Right lobe of liver (tissue), 6 donors: ENCODE measurements around the gene CAMTA1. TPM values are rescaled to one million over a fixed set of nuclear protein-coding genes. Genes with fewer than 3 reads are reported as not detected.

Experiments used
- ATAC-seq, 4 donors: fragments of 200-7000 bp; cut with Tn5 transposase; one replicate each; pipeline ENCODE4 v1.9.1; 2020; ENCODE audit warnings: mild to moderate bottlenecking in 4 of 4, moderate library complexity in 4 of 4
- DNase-seq, 3 donors: peaks; one replicate each; pipeline ENCODE4 v3.0.0-alpha.2; 2020
- H3K27ac ChIP-seq, 3 donors: fragments of 200-600 bp; one replicate each; pipeline ENCODE4 v1.8.0; 2022
- H3K27me3 ChIP-seq, 2 donors: fragments of 200-600 bp; one replicate each; pipeline ENCODE4 v1.8.0; 2022
- H3K36me3 ChIP-seq, 4 donors: fragments of 200-600 bp; sonication (generic) in 1 of 4; one replicate each; pipeline versions ENCODE4 v1.5.1 to v1.8.0; 2017 to 2022; ENCODE audit warnings: control low read depth in 1 of 4
- H3K4me1 ChIP-seq, 4 donors: fragments of 200-600 bp; sonication (generic) in 1 of 4; one replicate each; pipeline versions ENCODE4 v1.5.1 to v1.8.0; 2017 to 2022; ENCODE audit warnings: control low read depth in 1 of 4
- H3K4me3 ChIP-seq, 3 donors: fragments of 200-600 bp; one replicate each; pipeline ENCODE4 v1.8.0; 2022
- H3K9me3 ChIP-seq, 4 donors: fragments of 200-600 bp; sonication (generic) in 1 of 4; one replicate each; pipeline versions ENCODE4 v1.5.1 to v1.8.0; 2017 to 2022; ENCODE audit warnings: control low read depth in 1 of 4
- CTCF ChIP-seq, 4 donors: fragments of 200-600 bp in 3 of 4; fragments of 450-650 bp in 1 of 4; IDR thresholded peaks; one replicate each; pipeline versions ENCODE4 v1.5.1 to v1.8.0; 2016 to 2022; ENCODE audit warnings: antibody characterized with exemption in 4 of 4, mild to moderate bottlenecking in 2 of 4
- POLR2A ChIP-seq: fragments of 450-650 bp; IDR thresholded peaks from one replicate; pipeline ENCODE4 v1.6.1; 2017; ENCODE audit warnings: antibody characterized with exemption, mild to moderate bottlenecking
- WGBS: methylation state at CpG from one replicate; pipeline ENCODE4 v1.1.6; 2018; ENCODE audit warnings: low coverage, low lambda C conversion rate; ENCODE audit not compliant: insufficient coverage; ENCODE audit errors: missing lambda C conversion rate; 5-methylcytosine and 5-hydroxymethylcytosine counted together
- intact Hi-C, 2 donors: fragments of 100-400 bp; cut with DNase I; formaldehyde crosslinking; loops; one replicate each; pipeline versions ENCODE4 v1.11.2 to v1.14.1; 2022
- total RNA-seq, 6 experiments: library from RNA; depleted of rRNA in 2 of 6; stranded (reverse); fragments of >200 nt in 2 of 6; fragmentation: NEBNext Ultra II Directional in 3 of 6; extraction: Animal tissue kit (Norgen Biotek cat#: 25700) in 3 of 6; gene quantifications; one replicate each; pipeline versions ENCODE4 v1.1.0 to v1.2.4, GENCODE V29; 2016 to 2023
- donor health status: DM: no; HTN: yes; CAD: no.
- donor health status: DM: no; HTN: no; CAD: no.
- donor health status: DM: no; HTN: no; CAD: no.
- donor health status: DM: no; HTN: yes; CAD: no.
- donor health status: DM: no; HTN: yes; CAD: no.

CAMTA1 gene
- total RNA-seq, 6 experiments from 2014 or later: 32.3 to 49.4 (median 37.2) TPM

- no peaks in the 10 kb centered on the region for H3K36me3 ChIP-seq
- no peak overlapping the region for H3K27ac ChIP-seq
- DNase-seq (no peak), ATAC-seq (no peak)
- no peaks in the 10 kb centered on the region for H3K27me3 ChIP-seq
- no peaks in the 10 kb centered on the region for H3K9me3 ChIP-seq
- no peak overlapping the region for H3K4me3 ChIP-seq
- 48% methylated on average over 3 of the region's 11 CpGs for WGBS
- intact Hi-C loops: loop anchor here (5.0 to 10.0 kb wide), 2 partner anchors 85 to 228 kb away; no protein-coding TSS in a partner anchor
- peaks cover 0 to 5% (median 2%) of the 10 kb centered on the region in 4 donors for H3K4me1 ChIP-seq
- TF ChIP-seq CTCF (IDR thresholded peaks at IDR 0.05): no peak
- no peak for TF ChIP-seq POLR2A
These were observed 881.9 kb downstream of the CAMTA1 start for GRCh38 chr1:7667159-7667558.

GRCh38 chr1:7667625-7668218 lies 882.5 kb downstream of the CAMTA1 start:
- ATAC-seq (peak; percentile 92 to 98 (median 96)), DNase-seq (peak; percentile 88 to 89 (median 89))
- H3K36me3 ChIP-seq: no peaks in the 10 kb centered on the region
- H3K27ac ChIP-seq: no peak overlapping the region
- intact Hi-C loops: loop anchor here (5.0 to 10.0 kb wide), 2 partner anchors 85 to 227 kb away; no protein-coding TSS in a partner anchor
- H3K9me3 ChIP-seq: no peaks in the 10 kb centered on the region
- H3K4me1 ChIP-seq: peaks cover 0 to 5% (median 2%) of the 10 kb centered on the region in 4 donors
- H3K4me3 ChIP-seq: no peak overlapping the region
- 3% methylated on average over 6 of the region's 11 CpGs for WGBS
- H3K27me3 ChIP-seq: no peaks in the 10 kb centered on the region
- TF ChIP-seq CTCF (IDR thresholded peaks at IDR 0.05) (peak; percentile 98 to 100 (median 99)), POLR2A (no peak)

- DNase-seq (peak in 1 of 3 donors; percentile 62), ATAC-seq (peak; percentile 65 to 74 (median 69))
- H3K27ac ChIP-seq: no peak overlapping the region
- no peak for TF ChIP-seq POLR2A
- TF ChIP-seq CTCF (IDR thresholded peaks at IDR 0.05): peak; percentile 58 to 75 (median 73)
- intact Hi-C loops: loop anchor here (5.0 to 10.0 kb wide), 2 partner anchors 83 to 225 kb away; no protein-coding TSS in a partner anchor
- H3K4me1 ChIP-seq: peaks cover 0 to 5% (median 2%) of the 10 kb centered on the region in 4 donors
- WGBS: 2% methylated on average over 8 of the region's 19 CpGs
- H3K36me3 ChIP-seq: no peaks in the 10 kb centered on the region
- H3K9me3 ChIP-seq: no peaks in the 10 kb centered on the region
- no peaks in the 10 kb centered on the region for H3K27me3 ChIP-seq
- H3K4me3 ChIP-seq: no peak overlapping the region
These were observed 884.5 kb downstream of the CAMTA1 start for GRCh38 chr1:7669559-7670311.

- WGBS: 56% methylated on average over 4 of the region's 15 CpGs
- H3K27ac ChIP-seq: no peak overlapping the region
- no peak for TF ChIP-seq CTCF (IDR thresholded peaks at IDR 0.05)
- no peak for TF ChIP-seq POLR2A
- DNase-seq (no peak), ATAC-seq (no peak)
- H3K4me1 ChIP-seq: peaks cover 0 to 5% (median 2%) of the 10 kb centered on the region in 4 donors
- H3K4me3 ChIP-seq: no peak overlapping the region
- no peaks in the 10 kb centered on the region for H3K36me3 ChIP-seq
- no peaks in the 10 kb centered on the region for H3K27me3 ChIP-seq
- H3K9me3 ChIP-seq: no peaks in the 10 kb centered on the region
- intact Hi-C loops: loop anchor here in 1 of 2 donors (10.0 kb wide), 1 partner anchor 224 kb away; no protein-coding TSS in a partner anchor
These were observed 885.3 kb downstream of the CAMTA1 start for GRCh38 chr1:7670334-7671145.
